Prostate gland (tissue), 2 donors: ENCODE data around the gene ZMYM1. TPM values are rescaled to one million over a fixed set of nuclear protein-coding genes. Genes with fewer than 3 reads are reported as not detected.
"Not testable (repeated sequence)": the region's sequence is repeated elsewhere in the genome, so short reads cannot be mapped to it uniquely, and the experiment has no call there.

Experiments
- DNase-seq: peaks from one replicate; pipeline ENCODE4 v3.0.0-alpha.2; 2019; ENCODE audit warnings: low spot score
- H3K27ac ChIP-seq, 2 donors: fragments of 200-600 bp; sonication (generic); 2 replicates each; pipeline ENCODE4 v1.5.1; 2017 to 2019
- H3K27me3 ChIP-seq: fragments of 200-600 bp; sonication (generic); replicated peaks from 2 replicates; pipeline ENCODE4 v1.5.1; 2019; ENCODE audit not compliant: insufficient read depth
- H3K36me3 ChIP-seq, 2 donors: fragments of 200-600 bp; sonication (generic); 1 replicate in 1 of 2; 2 replicates in 1 of 2; pipeline versions ENCODE4 v1.5.1 to v1.8.1; 2017 to 2019
- H3K4me1 ChIP-seq: fragments of 200-600 bp; sonication (generic); replicated peaks from 2 replicates; pipeline ENCODE4 v1.5.1; 2019
- H3K4me3 ChIP-seq, 2 donors: fragments of 200-600 bp; sonication (generic); 2 replicates each; pipeline ENCODE4 v1.5.1; 2017 to 2019
- H3K9me3 ChIP-seq: fragments of 200-600 bp; sonication (generic); 2 replicates; pipeline ENCODE4 v1.5.1; 2017
- POLR2A ChIP-seq: fragments of 450-650 bp; IDR thresholded peaks from one replicate; pipeline ENCODE4 v1.6.1; 2016; ENCODE audit warnings: antibody characterized with exemption, mild to moderate bottlenecking
- POLR2AphosphoS5 ChIP-seq: sonication (generic); formaldehyde crosslinking; IDR thresholded peaks from one replicate; pipeline ENCODE4 v1.6.1; 2017; ENCODE audit warnings: antibody characterized with exemption
- WGBS: methylation state at CpG from one replicate; pipeline ENCODE4 v1.1.5; 2018; 5-methylcytosine and 5-hydroxymethylcytosine counted together
- intact Hi-C: fragments of 100-400 bp; cut with DNase I; formaldehyde crosslinking; loops from one replicate; pipeline ENCODE4 v1.14.2; 2022
- total RNA-seq, 2 donors: library from RNA; depleted of rRNA; stranded (reverse); fragments of >200 nt; gene quantifications; one replicate each; pipeline ENCODE4 v1.1.0, GENCODE V29; 2016
- TF ChIP-seq, protein P1 (sequence below), 4 experiments: fragments of 200-600 bp in 2 of 4; fragments of 450-650 bp in 2 of 4; sonication (generic) in 2 of 4; IDR thresholded peaks; 1 replicate in 3 of 4; 2 replicates in 1 of 4; pipeline ENCODE4 v1.5.1; 2016 to 2019; ENCODE audit warnings: antibody characterized with exemption in 4 of 4, mild to moderate bottlenecking in 2 of 4, moderate library complexity in 2 of 4

ZMYM1 gene
- total RNA-seq, 2 donors from 2014 or later = 12.0 to 31.5 TPM

DNA sequence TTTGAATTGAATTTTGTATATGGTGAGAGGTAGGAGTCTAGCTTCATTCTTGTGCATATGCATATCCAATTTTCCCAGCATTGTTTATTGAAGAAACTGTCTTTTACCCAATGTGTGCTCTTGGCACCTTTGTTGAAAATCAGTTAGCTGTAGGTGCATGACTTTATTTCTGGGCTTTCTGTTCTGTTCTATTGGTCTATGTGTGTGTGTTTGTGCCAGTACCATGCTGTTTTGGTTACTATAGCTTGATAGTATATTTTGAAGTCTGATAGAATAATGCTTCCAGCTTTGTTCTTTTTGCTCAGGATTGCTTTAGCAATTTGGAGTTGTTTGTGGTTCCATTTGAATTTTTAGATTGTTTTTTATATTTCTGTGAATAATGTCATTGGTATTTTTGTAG lies 9.4 kb upstream of the ZMYM1 start:
- Histone ChIP-seq H3K4me1 (no peaks in the 10 kb centered on the region), H3K9me3 (no peaks in the 10 kb centered on the region), H3K36me3 (no peaks in the 10 kb centered on the region), H3K4me3 (no peak overlapping the region), H3K27ac (no peak overlapping the region), H3K27me3 (no peaks in the 10 kb centered on the region)
- DNase-seq = no peak
- intact Hi-C loops = no loop called here
- TF ChIP-seq POLR2AphosphoS5 (no peak), POLR2A (no peak)
- TF ChIP-seq, protein P1, sequence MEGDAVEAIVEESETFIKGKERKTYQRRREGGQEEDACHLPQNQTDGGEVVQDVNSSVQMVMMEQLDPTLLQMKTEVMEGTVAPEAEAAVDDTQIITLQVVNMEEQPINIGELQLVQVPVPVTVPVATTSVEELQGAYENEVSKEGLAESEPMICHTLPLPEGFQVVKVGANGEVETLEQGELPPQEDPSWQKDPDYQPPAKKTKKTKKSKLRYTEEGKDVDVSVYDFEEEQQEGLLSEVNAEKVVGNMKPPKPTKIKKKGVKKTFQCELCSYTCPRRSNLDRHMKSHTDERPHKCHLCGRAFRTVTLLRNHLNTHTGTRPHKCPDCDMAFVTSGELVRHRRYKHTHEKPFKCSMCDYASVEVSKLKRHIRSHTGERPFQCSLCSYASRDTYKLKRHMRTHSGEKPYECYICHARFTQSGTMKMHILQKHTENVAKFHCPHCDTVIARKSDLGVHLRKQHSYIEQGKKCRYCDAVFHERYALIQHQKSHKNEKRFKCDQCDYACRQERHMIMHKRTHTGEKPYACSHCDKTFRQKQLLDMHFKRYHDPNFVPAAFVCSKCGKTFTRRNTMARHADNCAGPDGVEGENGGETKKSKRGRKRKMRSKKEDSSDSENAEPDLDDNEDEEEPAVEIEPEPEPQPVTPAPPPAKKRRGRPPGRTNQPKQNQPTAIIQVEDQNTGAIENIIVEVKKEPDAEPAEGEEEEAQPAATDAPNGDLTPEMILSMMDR (IDR thresholded peaks at IDR 0.05) = no peak

DNA sequence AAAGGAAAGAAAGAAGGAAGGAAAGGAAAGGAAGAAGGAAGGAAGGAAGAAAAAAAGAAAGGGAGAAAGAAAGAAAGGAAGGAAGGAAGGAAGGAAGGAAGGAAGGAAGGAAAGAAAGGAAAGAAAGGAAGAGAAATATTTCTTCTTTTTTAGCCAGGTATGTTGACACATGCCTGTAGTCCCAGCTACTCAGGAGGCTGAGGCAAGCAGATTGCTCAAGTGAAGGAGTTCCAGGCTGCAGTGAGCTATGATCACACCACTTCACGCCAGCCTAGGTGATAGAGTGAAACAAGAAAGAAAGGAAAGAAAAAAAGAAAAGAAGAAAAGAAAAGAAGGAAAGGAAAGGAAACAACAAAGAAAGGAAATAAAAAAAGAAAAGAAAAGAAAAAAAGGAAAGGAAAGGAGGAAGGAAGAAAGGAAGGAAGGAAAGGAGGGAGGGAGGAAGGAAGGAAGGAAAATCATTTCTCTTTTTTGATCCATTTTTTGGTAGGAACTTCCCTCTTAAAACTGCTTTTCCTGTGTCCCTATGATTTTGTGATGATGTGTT lies 5.8 kb upstream of the ZMYM1 start:
- no peak for DNase-seq
- Histone ChIP-seq H3K9me3 (no peaks in the 10 kb centered on the region), H3K4me1 (no peaks in the 10 kb centered on the region), H3K27me3 (no peaks in the 10 kb centered on the region), H3K36me3 (no peaks in the 10 kb centered on the region), H3K4me3 (no peak overlapping the region), H3K27ac (no peak overlapping the region)
- 93% methylated on average over 1 of the region's 1 CpG for WGBS
- TF ChIP-seq, protein P1 (IDR thresholded peaks at IDR 0.05) = no peak
- no peak for TF ChIP-seq POLR2AphosphoS5
- no peak for TF ChIP-seq POLR2A
- intact Hi-C loops = no loop called here

DNA sequence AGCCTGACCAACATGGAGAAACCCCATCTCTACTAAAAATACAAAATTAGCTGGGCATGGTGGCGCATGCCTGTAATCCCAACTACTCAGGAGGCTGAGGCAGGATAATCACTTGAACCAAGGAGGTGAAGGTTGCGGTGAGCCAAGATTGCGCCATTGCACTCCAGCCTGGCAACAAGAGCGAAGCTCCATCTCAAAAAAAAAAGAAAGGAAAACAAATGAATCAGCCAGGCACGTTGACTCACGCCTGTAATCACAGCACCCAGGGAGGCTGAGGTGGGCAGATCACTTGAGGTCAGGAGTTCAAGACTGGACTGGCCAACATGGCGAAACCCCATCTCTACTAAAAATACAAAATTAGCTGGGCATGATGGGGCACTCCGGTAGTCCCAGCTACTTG lies 2.8 kb upstream of the ZMYM1 start:
- H3K9me3 ChIP-seq, H3K4me1 ChIP-seq, H3K27ac ChIP-seq, H3K4me3 ChIP-seq, intact Hi-C loops, H3K27me3 ChIP-seq, H3K36me3 ChIP-seq, DNase-seq: not testable (repeated sequence)
- 85% methylated on average over 8 of the region's 8 CpGs for WGBS

DNA sequence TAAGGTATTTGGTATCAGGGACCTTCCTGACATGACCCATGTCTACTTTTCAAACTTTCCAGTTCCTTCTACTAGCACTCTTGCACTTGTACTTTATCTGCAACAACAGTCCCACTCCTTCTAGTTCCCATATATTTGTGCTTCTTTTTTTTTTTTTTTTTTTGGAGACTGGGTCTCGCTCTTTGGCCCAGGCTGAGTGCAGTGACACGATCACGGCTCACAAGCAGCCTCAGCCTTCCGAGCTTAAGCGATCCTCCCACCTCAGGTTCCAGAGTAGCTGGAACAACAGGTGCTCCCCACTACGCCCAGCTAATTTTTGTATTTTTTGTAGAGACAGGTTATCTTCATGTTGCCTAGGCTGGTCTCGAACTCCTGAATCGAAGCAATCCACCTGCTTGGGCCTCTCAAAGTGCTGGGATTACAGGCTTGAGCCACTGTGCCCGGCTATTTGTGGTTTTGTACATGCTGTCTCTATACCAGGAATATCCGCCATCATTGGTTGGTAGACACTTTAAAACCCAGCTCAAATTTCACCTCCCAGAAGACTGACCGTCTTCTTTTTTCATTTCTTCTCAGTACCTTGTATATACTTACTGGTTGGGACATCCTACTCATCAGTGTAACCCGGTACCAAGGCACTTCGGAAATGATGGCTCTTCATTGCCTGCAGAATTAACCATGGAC lies 1.1 kb downstream of the ZMYM1 start:
- no peak for DNase-seq
- TF ChIP-seq POLR2A (no peak), POLR2AphosphoS5 (no peak)
- peak overlapping the region; percentile 64 to 81 for H3K4me3 ChIP-seq
- peak overlapping the region in 1 of 2 donors; percentile 88 for H3K27ac ChIP-seq
- no peaks in the 10 kb centered on the region for H3K9me3 ChIP-seq
- no peaks in the 10 kb centered on the region for H3K27me3 ChIP-seq
- intact Hi-C loops = no loop called here
- no peaks in the 10 kb centered on the region for H3K4me1 ChIP-seq
- WGBS = 87% methylated on average over 13 of the region's 13 CpGs
- H3K36me3 ChIP-seq = no peaks in the 10 kb centered on the region

DNA sequence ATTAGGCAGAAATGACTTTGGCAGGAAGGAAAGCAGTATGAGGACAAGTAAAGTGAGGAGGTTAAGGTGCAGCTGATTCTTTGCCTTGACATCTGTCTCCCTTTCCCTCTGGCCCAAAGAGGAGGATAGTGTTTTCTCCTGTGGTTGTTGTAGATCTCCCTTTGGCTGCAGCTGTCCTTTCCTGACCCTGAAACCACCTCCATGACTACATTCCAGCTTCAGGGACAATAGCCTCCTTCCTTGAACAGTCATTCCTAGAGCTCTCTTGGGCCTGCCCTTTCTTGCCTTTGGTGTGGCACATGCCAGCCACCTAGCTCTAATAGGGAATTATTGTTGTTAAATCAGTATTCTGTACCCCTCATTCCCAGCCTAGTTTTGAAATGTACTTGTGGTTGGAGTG lies 6.2 kb downstream of the ZMYM1 start:
- H3K4me1 ChIP-seq = no peaks in the 10 kb centered on the region
- no peaks in the 10 kb centered on the region for H3K9me3 ChIP-seq
- TF ChIP-seq POLR2AphosphoS5 (peak; percentile 41), POLR2A (no peak)
- no peak overlapping the region for H3K4me3 ChIP-seq
- H3K36me3 ChIP-seq = no peaks in the 10 kb centered on the region
- H3K27ac ChIP-seq = no peak overlapping the region
- H3K27me3 ChIP-seq = no peaks in the 10 kb centered on the region
- intact Hi-C loops = no loop called here
- DNase-seq = peak; percentile 34

DNA sequence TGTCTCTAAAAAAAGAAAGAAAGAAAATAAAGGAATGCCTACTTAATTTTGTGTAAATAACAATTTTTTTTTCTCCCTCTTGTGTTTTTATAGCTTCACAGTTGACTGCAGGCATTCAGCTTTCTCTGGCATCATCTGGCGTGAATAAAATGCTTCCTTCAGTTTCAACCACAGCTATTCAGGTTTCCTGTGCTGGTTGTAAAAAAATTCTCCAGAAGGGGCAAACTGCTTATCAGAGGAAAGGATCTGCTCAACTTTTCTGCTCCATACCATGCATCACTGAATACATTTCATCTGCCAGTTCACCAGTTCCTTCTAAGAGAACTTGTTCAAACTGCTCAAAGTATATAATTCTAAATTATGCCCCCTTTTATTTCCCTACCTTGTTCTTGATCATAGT lies 18.0 kb downstream of the ZMYM1 start:
- Histone ChIP-seq H3K27ac (no peak overlapping the region), H3K27me3 (no peaks in the 10 kb centered on the region), H3K4me1 (no peaks in the 10 kb centered on the region), H3K36me3 (peaks cover 0 to 3% of the 10 kb centered on the region in 2 donors), H3K9me3 (no peaks in the 10 kb centered on the region), H3K4me3 (no peak overlapping the region)
- no peak for TF ChIP-seq POLR2A
- no peak for TF ChIP-seq POLR2AphosphoS5
- TF ChIP-seq, protein P1 (IDR thresholded peaks at IDR 0.05) = no peak
- DNase-seq = no peak
- WGBS = 0% methylated on average over 1 of the region's 1 CpG
- intact Hi-C loops = no loop called here
